Stimulated activated CD4-positive, alpha-beta T cell treated with anti-CD3 and anti-CD28 coated beads, TNF-alpha, amount 100 ng/mL, for 1 hour (primary cell): Measurements from ENCODE around the gene LRIG1.
A peak's percentile ranks its signal among the peaks of the same experiment; 100 is the strongest.
"Not testable (repeated sequence)": the region's sequence is repeated elsewhere in the genome, so short reads cannot be mapped to it uniquely, and the experiment has no call there.

Source experiments
- DNase-seq, 3 donors: peaks; one replicate each; pipeline ENCODE4 v3.0.0-alpha.2; 2020; ENCODE audit warnings: low read depth in 3 of 3, low spot score in 1 of 3

Gene LRIG1

DNA sequence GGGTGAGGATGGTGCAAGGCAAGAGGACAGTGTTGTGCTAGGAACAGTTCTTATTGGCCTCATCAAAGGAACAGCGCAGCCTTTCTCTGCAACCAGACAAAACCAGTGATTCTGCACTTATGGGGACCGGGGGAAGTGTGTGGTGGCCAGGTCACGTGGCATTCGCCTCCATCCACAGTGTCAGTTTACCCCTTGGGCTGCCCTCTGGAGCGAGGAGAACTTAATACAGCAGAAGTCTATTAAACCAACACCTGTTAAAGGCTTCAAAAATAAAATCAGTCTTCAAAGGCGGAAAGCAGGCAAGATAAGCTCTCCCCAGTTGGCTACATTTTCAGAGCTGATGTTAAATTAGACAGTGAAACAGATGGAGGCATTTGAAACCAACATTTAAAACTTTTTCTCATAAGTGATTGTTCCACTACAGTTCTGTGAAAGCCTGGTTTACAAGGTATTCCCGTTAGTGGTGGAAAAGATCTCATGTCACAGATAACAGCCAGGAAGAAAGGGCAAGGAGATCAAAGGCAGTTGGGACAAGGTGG lies 75.2 kb downstream of the LRIG1 start:
- DNase-seq, result no peak

DNA sequence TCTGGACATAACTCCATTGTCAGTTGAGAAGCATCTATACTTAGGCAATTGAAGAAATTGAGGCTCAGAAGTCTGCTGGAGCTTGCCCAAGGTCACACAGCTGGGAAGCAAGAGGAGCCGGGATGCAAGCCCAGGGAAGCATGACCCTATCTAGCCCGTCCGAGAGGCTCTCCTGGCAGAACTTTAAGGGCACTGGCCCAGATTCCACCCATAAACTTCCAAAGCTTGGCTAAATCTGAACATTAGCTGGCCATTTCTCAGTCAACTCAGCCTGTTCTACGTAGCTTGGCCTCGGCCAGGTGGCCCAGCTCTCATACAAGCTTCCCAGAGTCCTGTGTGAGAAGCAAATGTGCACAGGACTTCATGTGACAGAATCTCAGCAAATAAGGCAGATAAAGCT lies 75.8 kb downstream of the LRIG1 start:
- no peak for DNase-seq

DNA sequence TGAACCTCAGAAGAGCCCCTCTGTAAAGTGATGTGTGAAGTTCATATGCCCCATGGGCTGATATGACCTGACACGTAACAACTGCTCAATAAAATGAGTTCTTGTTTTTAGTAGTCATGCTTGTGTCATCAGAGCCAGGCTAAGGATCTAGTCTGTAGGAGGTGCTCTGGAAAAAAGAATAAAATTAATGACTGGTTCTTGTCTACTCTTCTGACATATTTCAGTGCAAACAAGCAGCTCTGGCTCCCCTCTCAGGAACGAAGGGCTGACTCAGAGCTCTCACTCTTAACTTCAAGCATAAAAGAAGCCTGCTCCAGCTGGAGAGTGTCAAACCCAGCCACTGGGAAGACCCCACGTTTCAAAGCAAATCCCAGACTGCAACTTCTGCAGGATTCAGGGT lies 77.0 kb downstream of the LRIG1 start:
- DNase-seq, result no peak

DNA sequence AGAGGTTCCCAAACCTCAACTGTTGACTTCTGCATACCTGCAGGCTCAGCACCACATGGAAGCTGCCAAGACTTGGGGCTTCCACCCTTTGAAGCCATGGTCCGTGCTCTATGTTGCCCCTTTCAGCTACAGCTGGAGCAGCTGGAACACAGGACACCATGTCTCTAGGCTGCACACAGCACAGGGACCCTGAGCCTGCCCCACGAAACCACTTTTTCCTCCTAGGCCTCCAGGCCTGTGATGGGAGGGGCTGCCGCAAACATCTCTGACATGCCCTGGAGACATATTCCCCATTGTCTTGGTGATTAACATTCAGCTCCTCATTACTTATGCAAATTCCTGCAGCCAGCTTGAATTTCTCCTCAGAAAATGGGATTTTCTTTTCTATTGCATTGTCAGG lies 78.9 kb downstream of the LRIG1 start:
- DNase-seq, result not testable (repeated sequence)

DNA sequence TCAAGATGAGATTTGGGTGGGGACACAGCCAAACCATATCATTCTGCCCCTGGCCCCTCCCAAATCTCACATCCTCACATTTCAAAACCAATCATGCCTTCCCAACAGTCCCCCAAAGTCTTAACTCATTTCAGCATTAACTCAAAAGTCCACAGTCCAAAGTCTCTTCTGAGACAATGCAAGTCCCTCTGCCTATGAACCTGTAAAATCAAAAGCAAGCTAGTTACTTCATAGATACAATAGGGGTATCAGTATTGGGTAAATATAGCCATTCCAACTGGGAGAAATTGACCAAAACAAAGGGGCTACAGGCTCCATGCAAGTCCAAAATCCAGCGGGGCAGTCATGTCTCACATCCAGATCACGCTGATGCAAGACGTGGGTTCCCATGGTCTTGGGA lies 79.7 kb downstream of the LRIG1 start:
- not testable (repeated sequence) for DNase-seq

DNA sequence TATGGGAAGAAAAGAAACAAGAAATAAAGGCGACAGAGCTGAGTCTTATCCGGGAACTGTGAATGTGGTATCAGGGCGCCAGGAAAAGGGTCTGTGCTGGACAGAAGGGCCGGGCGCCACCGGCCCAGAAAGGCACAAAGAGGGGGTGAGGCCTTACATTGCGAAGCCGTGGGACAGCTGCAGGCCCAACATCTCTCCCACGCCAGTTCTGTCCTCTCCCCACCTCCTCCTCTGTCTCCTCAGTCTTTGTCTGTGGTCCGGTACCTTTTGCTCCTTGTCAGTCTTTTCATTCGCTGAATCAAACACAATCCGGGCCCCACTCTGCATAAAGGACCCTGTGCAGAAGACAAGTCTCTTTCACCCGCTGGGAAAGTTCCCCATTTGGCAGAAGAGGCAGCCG lies 81.8 kb downstream of the LRIG1 start:
- DNase-seq, result no peak

DNA sequence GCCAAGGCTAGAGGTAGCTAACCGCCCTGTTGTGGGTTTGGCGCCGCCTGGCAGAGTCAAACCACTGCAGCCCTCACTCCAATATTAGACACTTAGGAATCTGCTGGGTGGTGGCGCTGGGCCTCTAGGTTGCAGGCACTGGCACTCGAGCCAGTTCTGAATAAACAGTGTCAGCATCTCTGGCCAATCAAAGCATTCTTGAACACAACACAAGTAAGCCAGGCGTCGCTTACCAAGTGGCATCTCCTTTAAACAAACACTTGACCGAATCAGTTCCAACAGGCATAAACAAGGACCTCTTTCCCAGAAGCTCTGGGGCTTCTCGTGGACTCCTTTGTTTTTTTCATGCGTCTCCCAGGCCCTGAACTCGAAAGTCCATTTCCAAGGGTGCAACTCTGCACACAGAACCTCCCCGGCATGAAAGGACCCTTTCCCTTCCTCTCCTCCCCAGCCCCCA lies 82.3 kb downstream of the LRIG1 start:
- no peak for DNase-seq

DNA sequence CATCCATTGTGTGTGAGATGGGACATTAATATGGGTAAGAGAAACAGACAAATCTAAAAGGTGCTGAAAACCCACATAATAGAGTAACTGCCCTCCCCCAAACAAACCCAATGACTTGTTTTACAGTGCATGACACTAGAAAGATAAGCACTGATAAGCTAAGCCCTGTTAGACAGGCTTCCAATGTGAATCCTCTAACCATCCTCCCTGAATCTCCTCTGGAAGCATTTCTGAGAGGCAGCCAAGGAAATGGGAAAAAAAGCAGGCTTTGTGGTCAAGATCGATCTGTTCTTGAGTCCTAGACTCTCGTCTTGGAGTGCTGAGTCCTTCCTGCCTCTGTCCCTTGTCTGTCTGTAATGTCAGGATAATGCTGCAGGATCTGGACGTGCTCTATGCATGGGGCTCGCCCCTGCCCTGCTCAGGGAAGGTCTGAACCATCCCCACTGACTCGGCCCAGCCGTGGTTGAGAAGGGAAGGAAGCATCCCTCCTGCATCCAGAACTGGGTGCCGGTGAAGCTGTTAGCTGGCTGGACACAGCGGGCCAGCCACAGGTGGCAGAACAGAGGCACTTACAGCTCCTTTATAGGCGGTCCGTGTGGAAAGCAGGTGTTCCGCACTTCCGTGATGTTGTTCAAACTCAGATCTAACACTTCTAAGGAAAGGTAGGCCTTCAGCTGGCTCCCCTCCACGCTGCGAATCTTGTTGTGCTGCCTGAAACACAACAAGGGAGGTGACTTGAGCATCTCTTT lies 84.1 kb downstream of the LRIG1 start:
- DNase-seq, result no peak

DNA sequence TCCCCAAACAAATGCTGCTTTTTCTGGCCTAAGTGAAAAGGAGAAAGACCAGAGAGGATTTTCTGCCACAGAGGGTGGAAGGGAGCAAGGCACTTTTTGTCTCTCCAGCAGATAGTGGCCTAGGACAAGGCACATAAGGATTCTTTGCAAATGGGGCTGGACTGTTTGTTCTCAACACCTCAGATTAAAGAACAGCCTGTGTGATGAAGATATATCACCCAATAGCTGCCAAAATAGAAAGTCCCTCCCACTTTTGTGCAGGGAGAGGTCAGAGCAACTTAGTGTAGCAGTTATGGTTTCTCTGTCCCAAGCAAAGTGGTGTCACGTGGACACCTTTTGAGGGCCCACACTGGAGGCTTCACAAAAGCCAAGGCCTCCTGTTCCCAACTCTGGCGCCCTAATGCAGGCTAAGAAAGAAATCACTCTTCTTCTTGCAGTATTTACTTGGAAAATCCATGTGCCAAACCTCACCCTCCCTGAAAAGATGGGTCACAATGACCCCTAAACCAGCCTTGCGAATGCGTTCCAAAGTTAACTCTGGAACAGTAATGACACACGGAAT lies 84.9 kb downstream of the LRIG1 start:
- no peak for DNase-seq

DNA sequence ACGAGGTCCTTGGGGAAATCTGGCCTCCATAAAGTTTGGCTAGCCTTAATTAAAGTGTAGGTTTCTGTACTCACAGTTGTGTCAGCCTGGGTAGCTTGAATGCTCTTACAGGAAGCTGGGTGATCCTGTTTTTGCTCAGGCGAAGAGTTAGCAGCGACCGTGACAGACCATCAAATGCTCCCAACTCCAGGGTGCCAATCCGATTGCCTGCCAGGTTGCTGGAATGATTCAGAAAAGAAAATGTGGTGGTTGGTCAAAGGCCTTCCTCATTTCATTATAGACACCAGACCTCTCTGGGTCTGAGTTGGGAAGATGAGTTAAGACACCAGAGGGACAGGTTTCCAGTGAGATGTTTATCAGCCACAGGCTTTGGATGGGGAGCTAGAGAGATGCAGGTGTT lies 86.0 kb downstream of the LRIG1 start:
- DNase-seq, result no peak

DNA sequence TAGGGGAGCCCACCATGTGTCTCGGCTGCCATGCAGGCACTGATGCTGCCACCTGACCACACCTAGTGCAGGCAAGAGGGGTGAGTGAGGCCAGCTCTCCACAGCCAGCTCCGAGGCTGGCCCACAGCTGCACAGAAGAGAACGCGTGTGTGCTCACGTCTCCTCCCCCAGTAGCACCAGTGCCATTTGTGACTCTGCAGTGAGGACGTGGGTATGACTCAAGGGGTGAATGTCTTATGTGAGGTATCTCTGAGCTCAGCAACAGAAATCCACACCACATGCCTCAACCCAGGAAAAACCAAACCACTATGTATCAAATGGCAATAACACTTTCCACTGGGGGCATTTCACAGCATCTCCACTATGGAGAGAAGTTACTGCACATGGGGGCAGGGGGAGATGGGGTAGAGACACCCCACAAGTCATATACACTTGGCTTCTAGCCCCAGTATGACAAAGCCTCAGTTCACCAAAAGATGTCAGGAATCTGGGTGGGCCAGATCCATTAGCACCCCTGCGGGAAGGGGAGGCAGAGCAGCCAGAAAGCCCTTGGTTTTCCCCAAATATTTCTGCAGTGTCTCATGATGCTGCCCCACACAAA lies 87.6 kb downstream of the LRIG1 start:
- DNase-seq, result no peak

DNA sequence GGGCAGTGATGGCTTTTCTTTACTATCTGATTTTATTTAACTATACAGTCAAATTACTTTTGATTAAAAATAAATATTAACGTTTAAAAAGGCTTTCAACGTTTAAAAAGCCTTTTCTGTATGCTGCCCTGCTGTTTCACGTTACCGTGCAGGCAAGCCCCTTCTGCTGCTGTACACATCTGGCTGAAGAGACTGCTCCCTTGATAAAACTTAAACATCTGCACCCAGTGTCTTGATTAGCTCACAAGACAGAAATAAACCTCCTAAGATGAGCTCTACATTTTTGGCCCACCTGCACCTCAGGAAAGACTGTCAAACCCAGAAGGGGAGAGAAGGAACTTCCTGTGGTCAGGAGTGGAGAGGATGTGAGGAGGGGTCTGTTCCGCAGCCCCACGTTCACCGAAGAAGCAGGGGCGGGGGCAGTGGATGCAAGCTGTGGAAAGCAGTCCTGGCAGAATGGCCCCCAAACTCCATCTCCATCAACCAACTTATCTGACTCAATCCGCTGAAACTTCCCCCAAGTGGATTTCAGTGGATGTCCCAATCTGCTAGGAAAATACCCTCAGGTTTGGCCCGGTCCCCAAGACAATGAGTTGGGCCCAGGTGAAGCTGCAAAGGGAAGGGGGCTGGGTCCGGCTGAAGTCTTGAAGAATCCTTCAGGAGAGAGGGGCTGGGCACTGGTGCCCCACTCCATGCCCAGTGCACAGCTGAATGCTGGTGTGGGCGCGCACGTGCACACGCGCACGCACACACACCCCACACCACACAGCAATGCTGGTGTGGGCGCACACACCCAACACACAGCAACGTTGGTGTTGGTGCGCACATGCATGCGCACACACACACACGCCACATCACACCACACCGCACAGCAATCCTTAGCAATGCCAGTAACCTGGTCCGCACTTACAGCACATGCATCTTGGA lies 88.6 kb downstream of the LRIG1 start:
- DNase-seq, result no peak

DNA sequence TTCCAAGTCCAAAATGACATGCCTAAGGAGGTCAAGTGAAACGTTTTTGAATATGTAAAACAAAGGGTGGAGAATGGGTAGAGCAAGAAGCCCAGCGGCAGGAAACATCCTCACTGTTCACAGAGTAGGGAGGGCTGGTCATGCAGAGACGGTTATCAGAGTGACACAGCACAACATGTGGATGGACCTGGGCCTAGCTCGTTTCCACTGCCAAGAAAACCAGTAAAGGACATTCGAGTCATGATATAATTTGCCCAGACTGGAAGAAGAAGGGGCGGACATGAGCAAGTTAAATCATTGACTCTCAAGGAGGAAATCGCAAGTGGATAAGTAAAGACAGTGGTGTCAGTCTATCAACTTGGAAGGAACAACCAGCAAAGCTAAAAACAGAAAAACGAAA lies 89.3 kb downstream of the LRIG1 start:
- DNase-seq, result no peak

DNA sequence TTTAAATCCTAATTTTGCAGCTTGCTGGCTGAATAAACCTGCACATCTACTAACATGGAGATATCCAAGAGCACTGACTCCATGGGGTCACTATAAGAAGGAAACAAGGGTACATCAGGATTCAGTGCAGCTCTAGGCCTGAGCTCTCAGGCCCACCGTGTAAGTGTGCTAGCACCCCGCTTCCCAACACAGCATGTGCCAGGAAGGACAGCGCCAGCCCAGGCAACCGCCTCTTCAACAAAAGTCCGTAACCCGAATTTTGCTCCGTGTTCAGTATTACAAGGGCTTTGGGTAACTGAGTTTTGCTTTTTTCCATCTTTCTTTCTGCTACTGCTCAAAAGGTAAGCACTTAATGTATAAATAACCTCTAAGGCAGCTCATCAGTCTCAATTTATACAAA lies 89.8 kb downstream of the LRIG1 start:
- no peak for DNase-seq

DNA sequence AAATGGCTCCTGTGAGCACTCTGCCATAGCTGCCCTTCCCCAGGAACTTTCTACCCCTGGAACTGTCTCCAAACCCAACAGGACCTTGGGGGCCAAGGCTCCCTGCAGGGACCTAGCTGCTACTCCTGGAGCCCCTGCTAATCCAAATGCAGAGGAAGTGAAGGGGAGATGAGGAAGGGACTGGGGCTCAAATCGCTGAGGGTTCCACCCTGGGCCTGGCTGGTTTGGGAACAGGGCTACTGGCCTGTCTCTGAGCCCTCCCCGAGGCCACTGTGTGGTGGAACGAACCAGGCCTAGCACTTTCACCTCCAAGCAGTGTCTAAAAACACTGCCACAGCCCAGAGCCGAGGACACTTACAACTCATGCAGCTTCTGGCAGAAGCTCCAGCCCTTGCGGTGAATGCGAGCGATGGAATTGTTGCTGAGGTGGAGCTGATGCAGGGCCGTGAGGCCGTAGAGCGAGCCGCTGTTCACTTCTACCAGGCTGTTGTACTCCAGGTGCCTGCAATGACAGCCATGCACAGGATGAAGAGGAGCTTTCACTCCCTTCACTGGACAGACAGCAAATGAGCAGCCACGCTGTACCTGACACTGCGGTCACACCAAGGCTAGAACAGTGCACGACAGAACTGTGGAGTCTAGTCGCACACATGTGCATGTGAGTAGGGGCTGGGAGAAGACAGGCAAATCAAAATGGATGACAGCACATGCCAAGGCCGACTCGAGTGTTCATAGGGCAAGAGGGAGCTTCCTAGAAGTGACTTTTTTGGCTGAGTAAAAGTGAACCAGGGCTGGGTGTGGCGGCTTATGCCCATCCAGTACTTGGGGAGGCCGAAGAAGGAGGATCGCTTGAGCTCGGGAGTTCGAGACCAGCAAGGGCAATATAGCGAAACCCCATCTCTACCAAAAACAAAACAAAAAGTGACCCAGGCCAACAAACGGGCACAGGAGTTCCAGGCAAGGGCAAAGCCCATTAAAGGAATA lies 90.8 kb downstream of the LRIG1 start:
- no peak for DNase-seq

DNA sequence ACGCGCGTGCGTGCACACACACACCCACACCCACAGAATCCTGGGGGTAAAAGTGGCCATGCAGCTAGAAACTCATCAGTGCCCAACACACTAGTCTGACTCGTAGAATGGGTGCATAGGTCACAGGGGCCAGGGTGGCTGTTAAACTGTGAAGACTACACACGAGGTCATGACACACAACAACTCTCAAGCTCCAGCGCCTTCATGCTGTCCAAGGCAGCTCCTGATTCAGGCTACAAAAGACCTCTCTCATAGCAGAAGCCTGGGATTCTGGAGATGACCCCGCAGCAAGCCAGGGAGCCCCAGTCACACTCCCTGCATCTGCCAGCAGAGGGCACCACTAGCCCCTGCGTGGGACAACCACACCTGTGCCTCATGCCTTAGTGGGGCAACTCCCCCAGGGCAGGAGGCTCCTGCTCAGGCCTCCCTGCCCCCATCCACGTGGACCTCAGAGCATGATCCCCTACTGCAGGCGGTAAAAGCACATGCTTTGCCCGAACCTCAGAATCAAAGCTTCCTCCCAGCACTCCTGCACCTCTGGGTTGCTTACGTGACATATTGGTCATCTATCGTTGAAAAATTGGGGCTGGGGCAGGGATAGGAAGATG lies 93.1 kb downstream of the LRIG1 start:
- peak; percentile 35 to 72 (median 47) for DNase-seq

DNA sequence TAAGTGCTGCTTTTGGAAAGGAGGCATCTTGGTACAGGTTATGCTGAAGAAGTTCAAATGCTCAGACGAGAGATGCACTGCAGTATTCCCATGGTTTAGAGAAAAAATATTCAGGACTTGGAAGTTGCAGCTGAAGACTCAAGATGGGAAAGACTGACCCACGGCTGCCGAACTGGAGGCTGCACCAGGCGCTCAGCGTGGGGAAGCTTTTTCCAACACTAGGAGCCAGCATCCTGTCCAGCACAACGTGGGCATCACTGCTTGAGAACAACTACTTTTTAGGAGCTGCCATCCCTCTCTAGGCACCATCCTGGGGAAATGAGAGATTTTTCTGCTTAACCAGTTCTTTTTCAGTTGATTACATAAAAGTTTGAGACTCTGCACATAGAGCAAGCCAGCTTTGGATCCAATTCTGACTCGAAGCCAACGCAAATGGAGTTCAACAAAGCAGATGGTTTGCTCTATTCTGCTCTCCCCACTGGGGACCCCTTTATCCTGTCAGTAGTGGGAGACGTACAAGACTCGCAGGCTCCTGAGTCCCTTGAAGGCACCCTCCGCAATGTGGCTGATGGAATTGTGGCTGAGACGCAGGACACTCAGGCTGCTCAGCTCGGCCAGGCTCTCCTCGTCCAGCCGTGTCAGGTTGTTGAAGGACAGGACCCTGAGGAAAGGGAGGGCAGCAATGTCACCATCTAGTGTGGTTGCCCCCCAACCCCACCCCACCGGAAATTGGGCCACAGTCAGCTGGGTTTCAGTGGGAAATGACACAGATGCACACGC lies 93.8 kb downstream of the LRIG1 start:
- DNase-seq, result no peak

DNA sequence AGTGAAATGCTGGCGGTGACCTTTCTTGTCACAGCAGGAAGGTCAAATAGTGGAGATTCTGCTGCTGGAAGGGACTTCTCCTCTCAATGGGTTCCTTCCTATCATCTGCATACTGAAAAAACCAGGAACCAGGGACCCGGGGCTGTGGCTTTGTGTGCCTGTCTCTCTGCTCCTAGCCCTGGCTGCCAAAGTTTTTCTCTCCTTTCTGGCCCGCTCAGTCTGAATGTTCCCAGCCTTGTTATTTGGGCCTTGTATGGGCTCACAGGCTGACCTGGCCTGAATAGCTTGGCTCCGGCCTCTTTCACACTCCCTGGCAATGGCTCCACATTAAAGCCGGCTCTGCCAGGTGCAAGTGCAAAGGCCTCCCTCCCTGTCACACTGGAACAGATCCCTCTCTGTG lies 94.7 kb downstream of the LRIG1 start:
- no peak for DNase-seq

DNA sequence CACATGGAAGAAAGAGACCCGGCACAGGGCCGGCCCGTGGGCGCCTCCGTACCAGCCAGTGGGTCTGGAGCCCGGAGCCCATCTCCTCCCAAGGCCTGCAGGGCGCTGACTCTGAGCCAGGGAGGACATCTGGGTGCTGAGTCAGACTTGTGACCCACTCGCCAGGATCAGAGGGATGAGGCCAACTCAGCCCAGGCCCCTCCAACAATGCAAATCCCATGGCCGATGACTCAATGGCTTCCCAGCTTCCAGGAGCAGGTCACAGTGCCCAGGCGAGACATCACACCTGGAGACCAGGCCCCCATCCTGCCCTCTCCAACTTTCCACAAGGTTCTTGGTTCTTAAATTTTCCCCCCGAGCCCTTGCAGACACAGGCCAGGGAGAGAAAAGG lies 95.1 kb downstream of the LRIG1 start:
- DNase-seq, result no peak
